NCI-H2107 (cell line): ENCODE data around the gene FARP2.
"Not testable (repeated sequence)": the region's sequence is repeated elsewhere in the genome, so short reads cannot be mapped to it uniquely, and the experiment has no call there.

ENCODE experiments used
- DNase-seq: peaks from one replicate; lab custom pipeline; 2025; lab: John Stamatoyannopoulos, UW

The FARP2 gene

GRCh38 chr2:241372361-241372992 lies 16.4 kb downstream of the FARP2 start:
- DNase-seq = no peak

- DNase-seq = no peak
Measured at GRCh38 chr2:241373446-241373845, 17.4 kb downstream of the FARP2 start.

- not testable (repeated sequence) for DNase-seq
Measured at GRCh38 chr2:241373906-241374305, 17.8 kb downstream of the FARP2 start.

- DNase-seq = no peak
Measured at GRCh38 chr2:241375300-241375699, 19.2 kb downstream of the FARP2 start.

- DNase-seq = no peak
Measured at GRCh38 chr2:241376808-241377207, 20.7 kb downstream of the FARP2 start.

GRCh38 chr2:241378816-241379215 lies 22.7 kb downstream of the FARP2 start:
- no peak for DNase-seq

GRCh38 chr2:241379481-241380480 lies 23.7 kb downstream of the FARP2 start:
- no peak for DNase-seq

GRCh38 chr2:241381872-241382271 lies 25.8 kb downstream of the FARP2 start:
- no peak for DNase-seq

- DNase-seq = not testable (repeated sequence)
Measured at GRCh38 chr2:241385450-241385849, 29.4 kb downstream of the FARP2 start.

- no peak for DNase-seq
Measured at GRCh38 chr2:241386519-241386918, 30.4 kb downstream of the FARP2 start.

- DNase-seq = no peak
Measured at GRCh38 chr2:241389697-241390096, 33.6 kb downstream of the FARP2 start.

- DNase-seq = no peak
Measured at GRCh38 chr2:241390301-241391206, 34.5 kb downstream of the FARP2 start.

GRCh38 chr2:241391892-241392665 lies 36.0 kb downstream of the FARP2 start:
- no peak for DNase-seq

- DNase-seq = not testable (repeated sequence)
Measured at GRCh38 chr2:241392753-241393152, 36.7 kb downstream of the FARP2 start.

GRCh38 chr2:241393524-241394196 lies 37.6 kb downstream of the FARP2 start:
- no peak for DNase-seq

- DNase-seq = not testable (repeated sequence)
Measured at GRCh38 chr2:241396809-241397208, 40.7 kb downstream of the FARP2 start.

- no peak for DNase-seq
Measured at GRCh38 chr2:241399941-241400922, 44.1 kb downstream of the FARP2 start.

- DNase-seq = no peak
Measured at GRCh38 chr2:241408849-241409248, 52.8 kb downstream of the FARP2 start.

GRCh38 chr2:241410739-241411176 lies 54.7 kb downstream of the FARP2 start:
- DNase-seq = no peak
